ENCODE data around the gene SBSN.

SBSN gene

DNA sequence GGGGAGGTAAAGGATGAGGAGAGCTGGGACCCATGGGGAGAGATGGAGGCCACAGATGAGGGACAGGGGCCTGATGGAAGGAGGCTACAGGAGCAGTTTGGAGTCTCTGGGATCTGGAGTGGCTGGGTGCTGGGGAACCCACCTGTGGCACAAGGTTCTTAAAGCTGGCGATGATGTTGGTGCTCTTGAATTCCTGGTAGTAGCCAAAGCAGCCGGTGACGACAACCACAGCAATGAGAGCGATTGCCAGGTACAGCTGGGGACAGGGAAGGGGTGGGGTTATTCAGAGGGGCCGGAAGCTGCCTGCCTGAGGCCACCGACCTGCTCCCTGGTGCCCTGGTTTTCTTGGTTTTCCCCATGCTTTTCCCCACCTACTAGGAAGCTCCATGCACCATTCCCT, 32.6 kb upstream of the SBSN start:
- Histone ChIP-seq H3K4me1 (ENCODE audit: control insufficient read depth, insufficient read depth, low read length, poor library complexity, severe bottlenecking) (peaks cover 8% of the 10 kb centered on the region), H3K4me3 (ENCODE audit: insufficient read depth, low read depth, low read length, poor library complexity, severe bottlenecking) (no peak overlapping the region), H3K27ac (ENCODE audit: insufficient read depth, low read length, poor library complexity, severe bottlenecking) (no peak overlapping the region), H3K27me3 (replicated peaks; ENCODE audit: control insufficient read depth, insufficient read depth, low read length, poor library complexity, severe bottlenecking) (peaks cover 10% of the 10 kb centered on the region), H3K36me3 (ENCODE audit: control insufficient read depth, insufficient read depth, low read length) (no peaks in the 10 kb centered on the region), H3K9me3 (ENCODE audit: control insufficient read depth, low read length) (no peaks in the 10 kb centered on the region)
- DNase-seq: no peak

DNA sequence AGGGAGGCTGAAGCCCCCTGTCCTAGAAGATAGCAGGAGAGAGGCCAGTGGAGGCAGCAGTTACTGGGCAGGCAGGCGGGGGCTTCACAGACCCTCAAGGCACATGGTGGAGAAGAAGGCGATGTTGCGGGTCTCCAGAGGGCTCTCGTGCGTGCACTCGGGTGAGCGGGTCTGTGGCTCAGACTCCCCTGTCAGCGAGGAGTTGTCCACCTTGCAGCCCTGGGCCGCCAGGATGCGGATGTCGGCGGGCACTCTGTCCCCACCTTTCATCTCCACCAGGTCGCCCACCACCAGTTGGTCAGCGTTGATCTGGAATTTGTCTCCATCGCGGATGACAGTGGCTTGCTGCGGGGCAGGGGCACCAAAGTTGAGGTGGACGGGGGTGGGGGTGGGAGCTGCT, 32.2 kb upstream of the SBSN start:
- peaks cover 10% of the 10 kb centered on the region for H3K27me3 ChIP-seq (replicated peaks; ENCODE audit: control insufficient read depth, insufficient read depth, low read length, poor library complexity, severe bottlenecking)
- H3K9me3 ChIP-seq (ENCODE audit: control insufficient read depth, low read length): no peaks in the 10 kb centered on the region
- H3K4me1 ChIP-seq (ENCODE audit: control insufficient read depth, insufficient read depth, low read length, poor library complexity, severe bottlenecking): peaks cover 8% of the 10 kb centered on the region

DNA sequence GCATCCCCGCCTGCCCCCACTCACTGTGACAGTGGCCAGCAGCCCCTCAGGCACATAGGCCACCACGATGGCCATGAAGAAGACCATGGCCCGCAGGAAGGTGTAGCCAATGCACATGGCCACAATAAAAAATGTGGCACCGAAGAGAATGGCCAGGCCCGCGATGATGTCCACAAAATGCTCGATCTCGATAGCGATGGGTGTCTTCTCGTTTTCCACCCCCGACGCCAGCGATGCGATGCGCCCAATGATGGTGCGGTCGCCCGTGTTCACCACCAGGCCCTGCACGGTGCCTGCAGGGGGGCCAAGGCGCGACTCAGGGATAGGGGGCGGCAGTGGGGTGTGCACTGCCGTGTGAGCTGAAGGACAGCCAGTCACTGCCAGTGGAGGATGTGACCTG, 31.7 kb upstream of the SBSN start:
- no peaks in the 10 kb centered on the region for H3K36me3 ChIP-seq (ENCODE audit: control insufficient read depth, insufficient read depth, low read length)
- H3K4me3 ChIP-seq (ENCODE audit: insufficient read depth, low read depth, low read length, poor library complexity, severe bottlenecking): no peak overlapping the region
- no peak for DNase-seq
- H3K9me3 ChIP-seq (ENCODE audit: control insufficient read depth, low read length): no peaks in the 10 kb centered on the region
- no peak overlapping the region for H3K27ac ChIP-seq (ENCODE audit: insufficient read depth, low read length, poor library complexity, severe bottlenecking)
- peaks cover 8% of the 10 kb centered on the region for H3K4me1 ChIP-seq (ENCODE audit: control insufficient read depth, insufficient read depth, low read length, poor library complexity, severe bottlenecking)
- H3K27me3 ChIP-seq (replicated peaks; ENCODE audit: control insufficient read depth, insufficient read depth, low read length, poor library complexity, severe bottlenecking): peaks cover 10% of the 10 kb centered on the region

More for the DNA sequence above, 32.2 kb upstream of the SBSN start:
- H3K4me3 ChIP-seq (ENCODE audit: insufficient read depth, low read depth, low read length, poor library complexity, severe bottlenecking): no peak overlapping the region
- no peaks in the 10 kb centered on the region for H3K36me3 ChIP-seq (ENCODE audit: control insufficient read depth, insufficient read depth, low read length)
- no peak overlapping the region for H3K27ac ChIP-seq (ENCODE audit: insufficient read depth, low read length, poor library complexity, severe bottlenecking)
- no peak for DNase-seq

DNA sequence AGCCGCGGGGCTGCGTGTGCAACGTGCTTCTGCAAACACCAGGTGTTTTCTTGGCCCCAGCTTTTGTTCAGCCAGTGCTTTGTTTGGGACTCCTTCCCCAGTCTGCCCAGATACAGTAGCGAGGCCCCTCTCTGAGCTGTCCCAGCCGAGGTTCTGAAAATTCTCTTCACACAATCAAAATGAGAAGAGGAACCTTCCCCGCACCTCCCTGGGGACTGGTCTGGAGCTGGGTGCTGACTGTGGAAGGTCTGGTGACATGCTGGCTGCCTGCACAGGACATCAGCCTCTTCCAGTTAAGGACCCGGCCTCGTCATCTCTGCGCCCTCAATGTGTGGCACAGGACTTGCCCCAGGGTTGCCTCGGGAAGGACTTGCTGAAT, 31.2 kb upstream of the SBSN start:
- DNase-seq: no peak
- Histone ChIP-seq H3K4me1 (ENCODE audit: control insufficient read depth, insufficient read depth, low read length, poor library complexity, severe bottlenecking) (peaks cover 8% of the 10 kb centered on the region), H3K27ac (ENCODE audit: insufficient read depth, low read length, poor library complexity, severe bottlenecking) (no peak overlapping the region), H3K9me3 (ENCODE audit: control insufficient read depth, low read length) (no peaks in the 10 kb centered on the region), H3K36me3 (ENCODE audit: control insufficient read depth, insufficient read depth, low read length) (no peaks in the 10 kb centered on the region), H3K27me3 (replicated peaks; ENCODE audit: control insufficient read depth, insufficient read depth, low read length, poor library complexity, severe bottlenecking) (peaks cover 10% of the 10 kb centered on the region), H3K4me3 (ENCODE audit: insufficient read depth, low read depth, low read length, poor library complexity, severe bottlenecking) (no peak overlapping the region)

- Histone ChIP-seq H3K9me3 (ENCODE audit: control insufficient read depth, low read length) (no peaks in the 10 kb centered on the region), H3K36me3 (ENCODE audit: control insufficient read depth, insufficient read depth, low read length) (no peaks in the 10 kb centered on the region), H3K4me3 (ENCODE audit: insufficient read depth, low read depth, low read length, poor library complexity, severe bottlenecking) (peak overlapping the region; percentile 48), H3K4me1 (ENCODE audit: control insufficient read depth, insufficient read depth, low read length, poor library complexity, severe bottlenecking) (peaks cover 8% of the 10 kb centered on the region), H3K27me3 (replicated peaks; ENCODE audit: control insufficient read depth, insufficient read depth, low read length, poor library complexity, severe bottlenecking) (peaks cover 10% of the 10 kb centered on the region), H3K27ac (ENCODE audit: insufficient read depth, low read length, poor library complexity, severe bottlenecking) (no peak overlapping the region)
- no peak for DNase-seq
These were observed 30.5 kb upstream of the SBSN start for GRCh38 chr19:35558400-35559280.

DNA sequence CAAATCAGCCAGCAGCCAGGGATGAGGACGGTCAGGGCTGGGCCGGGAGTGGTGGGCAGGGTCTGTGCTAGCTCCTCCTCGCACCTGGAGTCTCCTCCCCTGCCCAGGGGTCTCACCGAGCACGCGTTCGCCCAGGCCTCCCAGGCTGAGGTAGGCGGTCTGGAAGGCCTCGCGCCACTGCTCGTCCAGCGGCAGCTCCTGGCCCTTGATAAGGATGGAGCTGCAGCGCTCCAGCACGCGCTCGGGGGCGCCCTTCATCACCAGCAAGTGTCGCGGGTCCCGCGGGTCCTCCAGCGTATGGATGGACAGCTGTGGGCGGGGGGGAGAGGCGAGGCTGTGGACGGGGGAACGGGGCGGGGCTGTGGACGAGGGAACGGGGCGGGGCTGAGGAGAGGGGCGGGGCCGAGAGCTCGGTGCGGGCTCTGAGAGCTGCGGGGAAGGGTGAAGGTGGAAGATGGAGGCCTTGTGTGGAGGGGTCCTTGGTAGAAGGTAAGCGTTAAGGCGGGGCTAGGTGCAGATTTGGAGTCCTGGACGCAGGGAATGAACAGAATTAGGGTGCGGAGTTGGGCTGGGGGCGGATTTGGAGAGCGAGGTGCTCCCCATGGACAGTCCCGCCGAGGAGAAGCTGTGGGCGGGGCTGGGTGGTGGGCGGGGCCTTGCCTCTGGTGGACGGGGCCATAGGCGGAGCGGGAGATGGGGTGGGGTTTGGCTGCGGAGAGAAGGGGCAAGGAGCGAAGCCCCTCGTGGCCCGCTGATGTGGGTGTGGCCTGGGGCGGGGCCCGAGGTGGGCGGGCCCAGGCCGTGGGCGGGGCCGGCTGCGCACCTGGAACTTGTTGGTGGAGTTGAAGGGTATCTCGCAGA, 29.7 kb upstream of the SBSN start:
- no peak overlapping the region for H3K27ac ChIP-seq (ENCODE audit: insufficient read depth, low read length, poor library complexity, severe bottlenecking)
- H3K9me3 ChIP-seq (ENCODE audit: control insufficient read depth, low read length): no peaks in the 10 kb centered on the region
- peak; percentile 19 to 48 (median 34) for DNase-seq
- peaks cover 10% of the 10 kb centered on the region for H3K27me3 ChIP-seq (replicated peaks; ENCODE audit: control insufficient read depth, insufficient read depth, low read length, poor library complexity, severe bottlenecking)
- no peaks in the 10 kb centered on the region for H3K36me3 ChIP-seq (ENCODE audit: control insufficient read depth, insufficient read depth, low read length)
- H3K4me3 ChIP-seq (ENCODE audit: insufficient read depth, low read depth, low read length, poor library complexity, severe bottlenecking): peak overlapping the region; percentile 48
- peaks cover 8% of the 10 kb centered on the region for H3K4me1 ChIP-seq (ENCODE audit: control insufficient read depth, insufficient read depth, low read length, poor library complexity, severe bottlenecking)

- peaks cover 8% of the 10 kb centered on the region for H3K4me1 ChIP-seq (ENCODE audit: control insufficient read depth, insufficient read depth, low read length, poor library complexity, severe bottlenecking)
- peaks cover 10% of the 10 kb centered on the region for H3K27me3 ChIP-seq (replicated peaks; ENCODE audit: control insufficient read depth, insufficient read depth, low read length, poor library complexity, severe bottlenecking)
- no peaks in the 10 kb centered on the region for H3K9me3 ChIP-seq (ENCODE audit: control insufficient read depth, low read length)
- no peaks in the 10 kb centered on the region for H3K36me3 ChIP-seq (ENCODE audit: control insufficient read depth, insufficient read depth, low read length)
- no peak overlapping the region for H3K4me3 ChIP-seq (ENCODE audit: insufficient read depth, low read depth, low read length, poor library complexity, severe bottlenecking)
- no peak overlapping the region for H3K27ac ChIP-seq (ENCODE audit: insufficient read depth, low read length, poor library complexity, severe bottlenecking)
- DNase-seq: no peak
These were observed 28.9 kb upstream of the SBSN start for GRCh38 chr19:35556846-35557538.

DNA sequence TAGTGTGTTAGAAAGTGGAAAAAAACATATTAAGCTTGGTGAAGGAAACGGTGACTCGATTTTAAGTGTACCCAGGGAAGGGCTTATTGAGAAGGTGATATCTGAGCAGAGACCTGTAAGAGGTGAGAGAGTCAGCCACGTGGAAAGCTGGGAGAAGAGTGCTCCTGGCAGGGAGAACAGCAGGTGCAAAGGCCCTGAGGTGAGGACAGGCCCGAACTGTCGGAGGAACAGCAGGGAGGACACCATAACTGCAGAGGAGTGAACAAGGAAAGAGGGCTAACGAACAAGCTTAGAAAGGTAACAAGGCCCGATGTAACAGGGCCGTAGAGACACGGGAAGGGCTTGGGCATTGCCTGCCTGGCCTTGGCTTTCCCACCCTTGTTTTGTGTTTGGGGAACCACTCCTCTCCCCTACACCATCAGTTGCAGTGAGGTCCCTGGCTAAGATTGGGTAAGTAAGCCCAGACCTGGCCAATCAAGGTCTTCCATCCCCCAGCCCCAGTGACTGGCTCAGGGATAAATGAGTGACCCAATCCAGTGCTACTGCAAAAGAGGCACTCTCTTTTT, 28.0 kb upstream of the SBSN start:
- Histone ChIP-seq H3K9me3 (ENCODE audit: control insufficient read depth, low read length) (no peaks in the 10 kb centered on the region), H3K36me3 (ENCODE audit: control insufficient read depth, insufficient read depth, low read length) (no peaks in the 10 kb centered on the region), H3K4me1 (ENCODE audit: control insufficient read depth, insufficient read depth, low read length, poor library complexity, severe bottlenecking) (peaks cover 8% of the 10 kb centered on the region), H3K4me3 (ENCODE audit: insufficient read depth, low read depth, low read length, poor library complexity, severe bottlenecking) (no peak overlapping the region), H3K27ac (ENCODE audit: insufficient read depth, low read length, poor library complexity, severe bottlenecking) (no peak overlapping the region), H3K27me3 (replicated peaks; ENCODE audit: control insufficient read depth, insufficient read depth, low read length, poor library complexity, severe bottlenecking) (peaks cover 10% of the 10 kb centered on the region)
- no peak for DNase-seq

- no peak for DNase-seq
- H3K27ac ChIP-seq (ENCODE audit: insufficient read depth, low read length, poor library complexity, severe bottlenecking): no peak overlapping the region
- H3K9me3 ChIP-seq (ENCODE audit: control insufficient read depth, low read length): no peaks in the 10 kb centered on the region
- H3K4me3 ChIP-seq (ENCODE audit: insufficient read depth, low read depth, low read length, poor library complexity, severe bottlenecking): no peak overlapping the region
- H3K36me3 ChIP-seq (ENCODE audit: control insufficient read depth, insufficient read depth, low read length): no peaks in the 10 kb centered on the region
- peaks cover 8% of the 10 kb centered on the region for H3K27me3 ChIP-seq (replicated peaks; ENCODE audit: control insufficient read depth, insufficient read depth, low read length, poor library complexity, severe bottlenecking)
- peaks cover 8% of the 10 kb centered on the region for H3K4me1 ChIP-seq (ENCODE audit: control insufficient read depth, insufficient read depth, low read length, poor library complexity, severe bottlenecking)
These were observed 27.3 kb upstream of the SBSN start for GRCh38 chr19:35555301-35556005.
